HG03469 (cell line): Measurements from ENCODE around the gene TRIM5.
"Not testable (repeated sequence)": the region's sequence is repeated elsewhere in the genome, so short reads cannot be mapped to it uniquely, and the experiment has no call there.

Source experiments
- ATAC-seq: cut with Tn5 transposase; IDR thresholded peaks from one replicate; pipeline ENCODE4 v1.9.1; 2021; ENCODE audit warnings: mild to moderate bottlenecking, moderate library complexity, moderate number of reproducible peaks; ENCODE audit not compliant: unreplicated experiment

TRIM5 gene

DNA sequence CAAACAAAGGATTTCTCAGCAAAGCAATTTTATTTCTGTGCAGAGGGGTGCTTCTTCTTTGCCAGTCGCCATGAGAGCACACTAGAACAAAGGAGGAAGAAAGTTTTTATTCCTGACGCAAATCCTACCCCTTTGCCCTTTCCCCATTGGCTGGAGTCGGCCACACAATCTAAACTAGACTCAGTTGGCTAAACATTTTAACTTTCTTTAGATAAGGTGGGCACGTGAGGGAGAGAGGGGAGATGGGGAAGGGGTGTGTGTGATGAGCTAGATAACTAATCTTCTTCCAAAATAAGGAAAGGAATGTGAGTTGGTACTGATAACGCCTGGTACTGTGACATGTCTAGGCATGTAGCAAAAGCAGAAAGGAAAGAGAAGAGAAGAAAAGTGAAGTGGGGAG is 5.3 kb upstream of the TRIM5 start:
- no peak for ATAC-seq

DNA sequence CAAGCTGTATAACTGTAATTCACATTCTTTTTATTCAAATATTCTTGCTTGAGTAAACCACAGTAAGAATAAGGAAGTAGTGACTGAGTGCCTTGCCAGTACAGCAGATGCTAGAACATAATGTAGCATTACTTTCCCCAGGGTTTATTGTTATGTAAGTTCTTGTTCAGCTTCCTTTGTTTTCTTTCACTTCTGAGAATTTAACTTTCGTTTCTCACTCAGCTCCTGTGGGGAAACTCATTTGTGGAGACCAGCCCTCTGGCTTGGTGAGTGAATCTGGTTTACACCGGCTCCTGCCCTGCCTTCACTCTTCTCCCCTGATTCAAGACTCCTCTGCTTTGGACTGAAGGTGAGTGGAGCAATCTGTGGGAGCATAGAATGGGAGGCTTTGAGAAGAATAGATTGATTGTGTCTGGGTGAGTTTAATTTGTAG is 4.7 kb upstream of the TRIM5 start, which contains the start of gene TRIM22:
Gene TRIM22 (plus strand): TSS at position 240 of the 433 bp plus-strand sequence. CDS start 6,443 bp downstream, outside the sequence.
- peak; percentile 80 for ATAC-seq

DNA sequence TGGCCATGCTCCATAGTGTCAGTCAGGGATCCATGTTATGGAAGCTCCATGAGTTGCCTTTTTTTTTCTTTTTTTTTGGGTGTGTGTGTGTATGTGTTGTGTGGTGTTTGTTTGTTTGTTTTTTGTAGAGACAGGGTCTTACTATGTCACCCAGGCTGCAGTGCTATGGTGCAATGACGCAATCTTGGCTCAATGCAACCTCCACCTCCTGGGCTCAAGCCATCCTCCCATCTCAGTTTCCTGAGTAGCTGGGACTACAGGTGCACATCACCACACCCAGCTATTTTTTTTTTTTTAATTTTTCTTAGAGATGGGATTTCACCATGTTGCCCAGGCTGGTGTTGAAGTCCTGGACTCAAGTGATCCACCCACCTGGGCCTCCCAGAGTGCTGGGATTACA is 3.6 kb upstream of the TRIM5 start:
- no peak for ATAC-seq

DNA sequence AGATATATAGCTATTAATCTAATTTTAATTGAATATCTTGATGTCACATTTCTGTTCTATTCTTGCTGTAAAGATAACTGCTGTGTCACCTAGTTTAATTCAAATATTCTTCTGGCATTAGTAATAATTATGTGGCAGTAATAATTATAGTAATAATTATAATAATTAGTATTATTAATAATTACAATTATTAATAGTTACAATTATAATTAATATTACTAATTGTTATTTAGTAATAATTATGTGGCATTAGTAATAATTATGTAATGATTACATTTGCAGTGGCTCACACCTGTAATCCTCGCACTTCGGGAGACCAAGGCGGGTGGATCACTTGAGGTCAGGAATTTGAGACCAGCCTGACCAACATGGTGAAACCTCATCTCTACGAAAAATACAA is 1.6 kb upstream of the TRIM5 start:
- ATAC-seq = no peak

DNA sequence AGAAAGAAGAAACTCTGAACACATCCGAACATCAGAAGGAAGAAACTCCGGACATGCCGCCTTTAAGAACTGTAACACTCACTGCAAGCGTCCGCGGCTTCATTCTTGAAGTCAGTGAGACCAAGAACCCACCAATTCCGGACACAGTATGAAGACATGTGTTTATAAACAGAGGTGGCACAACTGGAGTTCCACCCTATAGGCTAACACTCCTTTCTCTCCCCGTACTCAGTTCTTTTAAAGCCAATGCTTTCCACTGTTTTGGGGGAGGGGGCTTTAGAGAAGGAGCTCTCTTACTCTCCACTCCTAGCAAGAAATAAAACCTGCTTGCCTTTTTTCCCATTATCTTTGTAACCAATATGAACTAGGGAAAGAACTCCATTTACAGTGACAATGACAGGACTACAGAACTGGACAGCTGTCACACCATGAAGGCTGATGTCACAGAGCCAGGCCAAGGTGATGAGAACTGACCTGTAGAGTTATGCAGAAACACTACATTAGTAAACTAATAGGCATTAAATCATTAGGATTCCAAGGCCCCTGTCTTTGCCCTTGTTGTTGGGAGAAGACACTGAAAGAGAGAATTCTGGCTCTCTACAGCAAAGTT is 733 bp downstream of the TRIM5 start:
- no peak for ATAC-seq

DNA sequence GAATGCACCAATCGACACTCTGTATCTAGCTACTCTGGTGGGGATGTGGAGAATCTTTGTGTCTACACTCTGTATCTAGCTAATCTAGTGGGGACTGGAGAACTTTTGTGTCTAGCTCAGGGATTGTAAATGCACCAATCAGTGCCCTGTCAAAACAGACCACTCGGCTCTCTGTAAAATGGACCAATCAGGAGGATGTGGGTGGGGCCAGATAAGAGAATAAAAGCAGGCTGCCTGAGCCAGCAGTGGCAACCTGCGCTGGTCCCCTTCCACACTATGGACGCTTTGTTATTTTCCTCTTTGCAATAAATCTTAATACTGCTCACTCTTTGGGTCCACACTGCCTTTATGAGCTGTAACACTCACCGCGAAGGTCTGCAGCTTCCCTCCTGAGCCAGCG is 1.3 kb downstream of the TRIM5 start:
- not testable (repeated sequence) for ATAC-seq

DNA sequence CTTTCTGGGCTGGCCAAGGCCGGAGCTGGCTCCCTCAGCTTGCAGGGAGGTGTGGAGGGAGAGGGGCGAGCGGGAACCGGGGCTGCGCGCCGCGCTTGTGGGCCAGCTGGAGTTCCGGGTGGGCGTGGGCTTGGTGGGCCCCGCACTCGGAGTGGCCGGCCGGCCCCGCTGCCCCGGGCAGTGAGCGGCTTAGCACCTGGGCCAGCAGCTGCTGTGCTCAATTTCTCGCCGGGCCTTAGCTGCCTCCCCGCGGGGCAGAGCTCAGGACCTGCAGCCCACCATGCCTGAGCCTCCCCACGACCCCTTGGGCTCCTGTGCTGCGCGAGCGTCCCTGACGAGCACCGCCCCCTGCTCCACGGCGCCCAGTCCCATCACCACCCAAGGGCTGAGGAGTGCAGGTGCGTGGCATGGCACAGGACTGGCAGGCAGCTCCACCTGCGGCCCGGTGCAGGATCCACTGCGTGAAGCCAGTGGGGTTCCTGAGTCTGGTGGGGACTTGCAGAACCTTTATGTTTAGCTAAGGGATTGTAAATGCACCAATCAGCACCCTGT is 1.9 kb downstream of the TRIM5 start:
- not testable (repeated sequence) for ATAC-seq

DNA sequence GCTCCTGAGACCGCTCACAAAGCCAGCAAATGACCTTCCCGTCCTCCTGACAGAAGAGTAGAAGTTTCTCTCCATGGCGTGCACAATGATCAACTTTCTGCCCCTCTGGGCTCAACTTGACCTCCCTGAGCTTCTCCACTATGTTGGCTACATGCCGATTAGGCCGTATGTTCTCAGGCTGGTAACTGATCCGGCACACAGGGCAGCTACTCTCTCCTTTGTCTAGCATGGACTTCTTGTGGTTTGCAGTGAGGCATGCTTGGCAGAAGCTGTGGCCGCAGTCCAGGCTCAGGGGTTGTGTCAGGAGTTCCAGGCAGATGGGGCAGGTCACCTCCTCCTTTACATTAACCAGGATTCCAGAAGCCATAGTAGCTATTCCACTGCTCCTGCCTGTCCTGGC is 5.1 kb downstream of the TRIM5 start:
- ATAC-seq = no peak

DNA sequence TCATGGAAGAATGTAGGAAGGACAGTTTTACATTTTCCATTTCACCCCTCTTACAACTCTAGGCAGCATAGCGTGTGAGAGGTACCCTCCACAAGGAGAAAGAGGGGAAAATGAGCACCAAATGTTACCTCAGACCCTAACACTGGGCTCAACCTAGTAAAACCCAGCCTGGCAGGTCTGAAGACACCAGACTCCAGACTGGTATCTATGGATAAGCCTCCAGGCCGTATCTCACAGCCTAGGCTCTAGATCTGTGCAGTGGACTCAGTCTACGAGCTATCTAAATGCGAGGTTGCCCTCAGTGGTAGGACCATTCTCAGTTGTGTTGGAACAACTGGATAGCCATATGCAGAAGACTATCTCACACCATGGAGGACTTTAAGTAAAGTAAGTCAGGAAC is 10.5 kb downstream of the TRIM5 start:
- ATAC-seq = no peak

DNA sequence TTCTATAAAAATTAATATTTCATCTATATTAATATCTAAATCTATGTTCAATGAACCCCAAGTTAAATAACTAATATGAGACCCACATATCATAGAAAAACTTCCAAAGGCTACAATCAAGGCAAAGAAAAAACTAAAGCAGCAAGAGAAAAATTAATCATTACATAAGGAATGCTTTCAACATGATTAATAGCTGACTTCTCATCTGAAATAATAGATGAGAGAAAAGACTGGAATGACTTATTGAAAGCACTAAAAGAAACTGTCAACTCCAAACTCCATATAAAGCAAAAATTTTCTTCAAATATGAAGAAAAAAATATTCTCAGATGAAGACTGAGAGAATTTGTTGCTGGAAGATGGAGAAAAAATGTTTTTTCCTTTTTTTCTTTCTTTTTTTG is 13.0 kb downstream of the TRIM5 start:
- no peak for ATAC-seq

DNA sequence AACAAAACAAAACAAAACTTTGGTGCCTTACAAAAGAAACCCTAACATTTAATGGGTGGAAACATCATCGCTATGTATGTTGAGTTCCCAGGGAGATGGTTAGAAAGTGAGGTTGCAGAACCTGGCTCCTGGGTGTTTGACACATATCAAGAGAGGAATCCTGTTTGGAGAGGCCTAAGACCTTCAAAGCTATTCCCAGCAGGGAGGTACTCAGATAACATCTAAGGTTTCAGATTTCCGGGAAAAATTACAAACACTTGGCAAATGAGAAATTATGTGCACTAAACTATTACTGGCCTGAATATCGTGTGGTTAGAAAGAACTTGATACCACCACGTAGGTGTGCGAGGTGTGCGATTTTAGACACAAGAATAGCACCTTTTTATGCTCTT is 18.5 kb downstream of the TRIM5 start:
- ATAC-seq = no peak

DNA sequence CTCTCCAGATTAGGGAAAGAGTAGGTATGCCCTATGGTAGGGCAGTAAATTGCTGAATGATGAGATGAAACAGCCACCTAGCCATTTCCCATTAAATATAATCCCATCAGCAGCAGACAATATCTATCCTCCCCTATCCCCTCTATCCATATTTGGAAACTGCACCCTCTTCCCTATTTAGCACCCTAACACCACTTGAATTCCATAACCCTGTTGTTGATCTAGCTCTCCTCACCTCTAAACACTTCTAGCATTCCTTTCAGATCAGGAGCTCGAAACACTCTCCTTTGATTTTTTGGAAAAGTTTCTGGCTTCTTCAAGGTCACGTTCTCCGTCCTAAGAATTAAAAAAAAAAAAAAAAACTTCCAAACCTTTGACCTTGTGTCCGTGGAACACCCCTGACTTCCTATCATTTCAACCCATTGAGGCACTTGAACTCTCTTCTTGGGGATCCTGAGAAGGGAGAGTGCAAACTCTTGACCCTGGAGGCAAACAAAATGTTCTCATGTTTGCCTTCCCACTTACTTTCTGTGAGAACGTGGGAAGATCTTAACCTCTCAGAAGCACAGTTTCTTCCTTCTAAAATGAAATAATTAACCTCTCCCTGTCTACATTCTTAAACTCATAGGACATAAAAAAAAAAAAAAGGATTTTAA is 19.0 kb downstream of the TRIM5 start:
- ATAC-seq = no peak

DNA sequence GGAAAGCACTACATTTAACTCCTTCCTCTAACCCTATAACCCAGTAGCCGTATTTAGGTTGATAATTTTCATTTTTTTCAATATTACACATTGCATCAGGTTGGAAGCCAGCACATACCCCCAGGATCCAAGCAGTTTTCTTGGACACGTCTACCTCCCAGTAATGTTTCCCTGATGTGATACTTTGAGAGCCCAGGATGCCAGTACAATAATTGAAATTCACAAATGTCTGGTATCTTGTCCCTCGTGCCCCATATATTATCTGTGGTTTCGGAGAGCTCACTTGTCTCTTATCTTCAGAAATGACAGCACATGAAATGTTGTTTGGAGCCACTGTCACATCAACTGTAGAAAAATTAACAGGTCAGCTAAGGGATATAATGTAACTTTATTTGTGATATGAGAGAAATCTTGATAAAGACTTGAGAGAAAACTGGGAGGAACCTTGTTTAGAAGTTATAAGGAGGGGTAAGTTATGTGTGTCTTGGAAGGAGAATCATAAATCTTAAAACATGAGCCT is 19.8 kb downstream of the TRIM5 start:
- no peak for ATAC-seq

DNA sequence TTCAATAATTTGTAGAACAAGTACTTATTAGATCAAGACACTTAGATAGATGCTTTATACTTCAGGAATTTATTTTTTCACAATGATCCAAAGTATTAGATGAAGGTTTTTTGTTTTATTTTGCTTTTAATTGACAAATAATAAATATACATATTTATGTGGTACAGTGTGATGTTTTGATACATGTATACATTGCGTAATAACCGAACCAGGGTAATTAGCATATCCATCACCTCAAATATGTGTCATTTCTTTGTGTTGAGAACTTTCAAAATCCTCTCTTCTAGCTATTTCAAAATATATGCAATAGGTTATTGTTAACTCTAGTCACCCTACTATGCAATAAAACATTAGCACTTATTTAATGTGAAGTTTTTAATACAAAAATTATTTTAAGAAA is 21.4 kb downstream of the TRIM5 start:
- ATAC-seq = no peak

DNA sequence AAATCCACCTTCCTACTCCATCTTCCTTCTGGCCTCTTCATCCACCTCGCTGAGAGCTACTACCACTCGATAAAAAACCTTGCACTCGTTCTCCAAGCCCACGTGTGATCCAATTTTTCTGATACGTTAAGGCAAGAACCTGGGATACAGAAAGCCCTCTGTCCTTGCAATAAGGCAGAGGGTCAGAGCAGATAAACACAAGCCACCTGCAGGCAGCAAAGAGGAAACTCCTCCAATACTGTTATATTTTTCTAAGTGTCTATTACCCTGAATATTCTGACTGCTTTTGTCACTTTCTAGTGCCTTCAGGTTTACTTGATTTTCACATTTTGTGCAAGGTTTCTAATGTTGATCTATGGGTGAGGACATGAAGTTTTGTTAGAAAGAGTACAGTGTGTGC is 26.6 kb downstream of the TRIM5 start:
- no peak for ATAC-seq

DNA sequence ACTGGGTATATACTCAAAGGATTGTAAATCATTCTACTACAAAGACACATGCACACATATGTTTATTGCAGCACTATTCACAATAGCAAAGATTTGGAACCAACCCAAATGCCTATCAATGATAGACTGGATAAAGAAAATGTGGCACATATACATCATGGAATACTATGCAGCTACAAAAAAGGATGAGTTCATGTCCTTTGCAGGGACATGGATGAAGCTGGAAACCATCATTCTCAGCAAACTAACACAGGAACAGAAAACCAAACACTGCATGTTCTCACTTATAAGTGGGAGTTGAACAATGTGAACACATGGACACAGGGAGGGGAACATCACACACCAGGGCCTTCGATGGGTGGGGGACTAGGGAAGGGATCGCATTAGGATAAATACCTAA is 27.9 kb downstream of the TRIM5 start:
- ATAC-seq = not testable (repeated sequence)

DNA sequence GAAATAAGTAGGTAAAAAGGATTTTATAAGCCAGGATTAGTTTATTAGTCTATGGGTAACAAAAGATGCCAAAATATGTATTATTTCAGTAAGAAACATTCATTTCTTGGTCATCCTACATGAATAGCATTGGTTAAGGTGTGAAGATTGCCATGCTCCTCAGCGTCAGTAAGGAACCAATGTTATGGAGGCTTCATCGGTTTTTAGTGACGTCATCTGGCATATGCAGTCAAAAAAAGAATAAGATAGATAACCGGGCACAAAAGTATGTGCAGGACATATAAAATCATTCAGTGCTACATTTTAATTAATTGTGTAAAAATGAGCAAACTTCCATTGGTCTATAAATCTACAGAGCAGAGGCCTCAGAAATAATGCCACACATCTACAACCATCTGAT is 29.4 kb downstream of the TRIM5 start:
- ATAC-seq = no peak

DNA sequence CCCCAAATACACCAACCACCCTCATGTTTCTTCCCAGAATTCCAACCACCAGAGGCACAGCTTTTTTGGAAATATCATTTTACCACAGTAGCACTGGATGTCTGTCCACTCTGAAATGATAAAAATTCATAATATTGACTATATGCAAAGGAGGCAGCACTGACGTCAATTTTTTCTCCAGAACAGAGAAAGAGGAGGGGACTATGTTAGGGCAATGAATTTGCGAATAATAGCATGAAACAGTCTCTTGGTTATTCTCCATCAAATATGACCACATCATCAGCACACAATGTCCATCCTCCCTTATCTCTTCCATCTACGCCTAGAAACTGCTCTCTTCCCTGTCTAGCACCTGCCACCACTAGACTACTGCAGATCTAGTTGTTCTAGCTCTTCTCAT is 38.7 kb downstream of the TRIM5 start:
- ATAC-seq = no peak

DNA sequence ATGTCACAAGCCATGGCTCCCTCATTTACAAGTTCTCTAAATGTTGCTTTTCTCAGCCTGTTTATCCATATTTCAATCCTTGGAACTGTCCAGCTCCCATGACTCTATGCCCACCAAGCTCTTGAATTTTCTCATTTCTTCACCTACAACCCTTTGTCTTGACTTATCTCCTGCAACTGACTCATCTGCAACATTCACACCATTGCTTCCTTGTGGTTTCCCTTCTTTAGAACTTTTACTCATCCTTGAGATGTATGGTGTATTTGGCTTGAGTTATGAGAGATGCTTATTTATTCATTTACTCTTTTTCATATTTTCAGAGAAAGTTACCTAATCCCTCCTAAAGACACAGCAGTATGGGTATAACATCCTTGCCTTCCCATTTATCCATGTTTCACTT is 41.3 kb downstream of the TRIM5 start:
- ATAC-seq = no peak

DNA sequence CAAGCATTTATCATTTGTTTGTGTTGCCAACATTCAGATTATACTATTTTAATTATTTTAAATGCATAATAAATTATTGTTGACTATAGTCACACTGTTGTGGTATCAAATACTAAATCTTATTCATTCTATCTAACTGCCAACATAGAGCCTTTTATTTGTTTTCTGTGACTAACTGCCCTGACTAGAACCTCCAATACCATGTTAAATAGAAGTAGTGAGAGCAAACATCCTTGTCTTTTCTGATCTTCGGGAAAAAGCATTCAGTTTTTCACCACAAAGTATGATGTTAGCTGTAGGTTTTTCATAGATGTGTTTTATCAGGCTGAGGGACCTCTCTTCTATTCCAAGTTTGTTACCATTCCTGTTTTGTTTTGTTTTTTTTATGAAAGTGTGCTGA is 44.9 kb downstream of the TRIM5 start:
- ATAC-seq = no peak

DNA sequence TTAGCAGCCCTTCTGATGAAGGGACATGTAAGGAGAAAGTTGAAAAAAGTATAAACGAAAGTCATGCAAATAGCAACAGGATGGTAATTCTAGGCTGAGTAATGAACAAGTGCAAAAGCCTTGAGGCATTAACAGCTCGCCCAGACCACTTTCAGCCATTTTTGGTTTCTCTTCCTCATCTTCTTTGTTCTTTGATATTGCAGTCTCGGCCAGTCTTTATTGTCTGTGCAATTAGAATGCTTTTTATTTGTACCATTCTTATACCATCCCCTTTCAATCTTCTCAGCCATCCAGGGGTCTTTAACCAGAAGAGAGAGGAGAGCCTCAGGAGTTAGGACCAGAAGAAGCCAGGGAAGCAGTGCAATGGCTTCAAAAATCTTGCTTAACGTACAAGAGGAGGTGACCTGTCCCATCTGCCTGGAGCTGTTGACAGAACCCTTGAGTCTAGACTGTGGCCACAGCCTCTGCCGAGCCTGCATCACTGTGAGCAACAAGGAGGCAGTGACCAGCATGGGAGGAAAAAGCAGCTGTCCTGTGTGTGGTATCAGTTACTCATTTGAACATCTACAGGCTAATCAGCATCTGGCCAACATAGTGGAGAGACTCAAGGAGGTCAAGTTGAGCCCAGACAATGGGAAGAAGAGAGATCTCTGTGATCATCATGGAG is 52.8 kb downstream of the TRIM5 start:
- peak; percentile 84 for ATAC-seq

DNA sequence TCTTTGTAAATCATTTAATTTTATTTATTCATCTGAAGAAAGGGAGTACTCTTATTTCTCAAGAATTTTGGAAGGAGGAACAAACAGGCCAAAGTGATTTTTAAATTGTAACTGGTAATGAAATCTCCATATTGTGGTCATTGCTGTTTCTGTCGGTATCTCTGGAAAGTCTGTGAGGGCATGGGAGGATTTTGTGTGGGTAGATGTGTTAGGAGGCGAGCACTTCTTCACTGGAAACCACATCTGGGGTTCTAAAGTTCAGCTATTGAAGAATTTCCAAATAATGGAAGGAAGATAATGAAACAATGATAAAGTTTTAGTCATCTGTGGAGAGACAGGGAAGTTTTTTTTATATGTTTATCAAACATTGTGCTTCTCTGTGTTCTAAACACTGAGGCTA is 53.5 kb downstream of the TRIM5 start:
- ATAC-seq = peak; percentile 6
